Measurements from ENCODE around the gene PLCB4.

- TF ChIP-seq, protein P1, sequence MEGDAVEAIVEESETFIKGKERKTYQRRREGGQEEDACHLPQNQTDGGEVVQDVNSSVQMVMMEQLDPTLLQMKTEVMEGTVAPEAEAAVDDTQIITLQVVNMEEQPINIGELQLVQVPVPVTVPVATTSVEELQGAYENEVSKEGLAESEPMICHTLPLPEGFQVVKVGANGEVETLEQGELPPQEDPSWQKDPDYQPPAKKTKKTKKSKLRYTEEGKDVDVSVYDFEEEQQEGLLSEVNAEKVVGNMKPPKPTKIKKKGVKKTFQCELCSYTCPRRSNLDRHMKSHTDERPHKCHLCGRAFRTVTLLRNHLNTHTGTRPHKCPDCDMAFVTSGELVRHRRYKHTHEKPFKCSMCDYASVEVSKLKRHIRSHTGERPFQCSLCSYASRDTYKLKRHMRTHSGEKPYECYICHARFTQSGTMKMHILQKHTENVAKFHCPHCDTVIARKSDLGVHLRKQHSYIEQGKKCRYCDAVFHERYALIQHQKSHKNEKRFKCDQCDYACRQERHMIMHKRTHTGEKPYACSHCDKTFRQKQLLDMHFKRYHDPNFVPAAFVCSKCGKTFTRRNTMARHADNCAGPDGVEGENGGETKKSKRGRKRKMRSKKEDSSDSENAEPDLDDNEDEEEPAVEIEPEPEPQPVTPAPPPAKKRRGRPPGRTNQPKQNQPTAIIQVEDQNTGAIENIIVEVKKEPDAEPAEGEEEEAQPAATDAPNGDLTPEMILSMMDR (IDR thresholded peaks at IDR 0.05 in 4 of 5, conservative IDR thresholded peaks at IDR 0.05 in 1 of 5) = no peak
- no peak for TF ChIP-seq POLR2A (IDR thresholded peaks at IDR 0.05)
These were observed 334.6 kb downstream of the PLCB4 start for GRCh38 chr20:9403448-9403847.

Data from gastrocnemius medialis (tissue), 4 donors.